C4-2B (cell line): Measurements from ENCODE around the gene RINL.

Experiments
- CTCF ChIP-seq: fragments of 450-650 bp; conservative IDR thresholded peaks from 2 replicates; pipeline ENCODE4 v1.5.1; 2017; ENCODE audit warnings: mild to moderate bottlenecking
- ZFX ChIP-seq: fragments of 450-650 bp; IDR thresholded peaks from 2 replicates; pipeline ENCODE4 v1.6.1; 2017

- TF ChIP-seq CTCF = no peak
- no peak for TF ChIP-seq ZFX
Observed at GRCh38 chr19:38841180-38841766, 36.8 kb downstream of the RINL start.
